IPS DF 6.9 (cell line): Measurements from ENCODE around the gene IL31.
"Not testable (repeated sequence)": the region's sequence is repeated elsewhere in the genome, so short reads cannot be mapped to it uniquely, and the experiment has no call there.

ENCODE experiments used
- DNase-seq: peaks from one replicate; pipeline ENCODE4 v3.0.0-alpha.2; 2013; ENCODE audit warnings: low read depth, low spot score
- H3K27ac ChIP-seq: one replicate; pipeline ENCODE4 v1.5.1; 2013; ENCODE audit warnings: low read length, control low read depth
- H3K27me3 ChIP-seq: 2 replicates; pipeline ENCODE4 v1.6.1; 2013; ENCODE audit warnings: mild to moderate bottlenecking, low read length; ENCODE audit not compliant: control insufficient read depth, insufficient read depth
- H3K36me3 ChIP-seq: 2 replicates; pipeline ENCODE4 v1.6.1; 2013; ENCODE audit warnings: low read length; ENCODE audit not compliant: control insufficient read depth, insufficient read depth
- H3K4me1 ChIP-seq: 2 replicates; pipeline ENCODE4 v1.6.1; 2013; ENCODE audit warnings: low read length; ENCODE audit not compliant: control insufficient read depth, insufficient read depth
- H3K4me3 ChIP-seq: 2 replicates; pipeline ENCODE4 v1.5.1; 2013; ENCODE audit warnings: mild to moderate bottlenecking, low read length
- H3K9me3 ChIP-seq: 2 replicates; pipeline ENCODE4 v1.6.1; 2013; ENCODE audit warnings: low read length, inconsistent platforms; ENCODE audit not compliant: control insufficient read depth, insufficient read depth
- WGBS: extraction: QIAGEN DNeasy Blood & Tissue Kit; methylation state at CpG from one replicate; pipeline ENCODE4 v1.1.7; 2013; ENCODE audit warnings: mixed read lengths, missing lambda C conversion rate; ENCODE audit not compliant: insufficient read length, insufficient coverage; 5-methylcytosine and 5-hydroxymethylcytosine counted together

IL31 gene

GRCh38 chr12:122203301-122204166, 29.5 kb upstream of the IL31 start, which contains the start of gene B3GNT4:
B3GNT4 (plus strand) TSS chr12:122203709; CDS start chr12:122204619, 910 bp downstream.
- no peak within 1 kb of the TSS for H3K27ac ChIP-seq
- DNase-seq: no peak

DNA sequence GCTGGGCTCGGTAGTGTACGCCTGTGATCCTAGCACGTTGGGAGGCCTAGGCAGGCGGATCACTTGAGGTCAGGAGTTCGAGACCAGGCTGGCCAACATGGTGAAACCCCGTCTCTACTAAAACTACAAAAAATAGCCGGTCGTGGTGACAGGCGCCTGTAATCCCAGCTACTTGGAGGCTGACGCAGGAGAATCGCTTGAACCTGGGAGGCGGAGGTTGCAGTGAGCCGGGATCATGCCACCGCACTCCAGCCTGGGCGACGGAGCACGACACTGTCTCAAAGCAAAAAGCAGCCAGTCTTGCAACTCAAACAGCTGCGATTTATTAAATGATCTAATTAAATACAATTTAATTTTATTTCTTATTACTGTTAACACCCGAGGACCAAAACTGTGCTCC, 28.8 kb upstream of the IL31 start:
- H3K27me3 ChIP-seq: peaks cover 11% of the 10 kb centered on the region; the same call in 1 of the 2 replicates
- not testable (repeated sequence) for H3K9me3 ChIP-seq, H3K27ac ChIP-seq, DNase-seq, H3K4me1 ChIP-seq, H3K36me3 ChIP-seq
- peak overlapping the region; percentile 65; the same call in 1 of the 2 replicates for H3K4me3 ChIP-seq
- no CpG with 5 or more reads among the region's 19 CpGs for WGBS

More at GRCh38 chr12:122203301-122204166, 29.5 kb upstream of the IL31 start, which contains the start of gene B3GNT4:
- no peaks in the 10 kb centered on the region for H3K9me3 ChIP-seq
- peak within 1 kb of the TSS; percentile 65 for H3K4me3 ChIP-seq
- peaks cover 5% of the 10 kb centered on the region; the same call in 1 of the 2 replicates for H3K4me1 ChIP-seq
- peaks cover 11% of the 10 kb centered on the region; the same call in 1 of the 2 replicates for H3K27me3 ChIP-seq
- WGBS: no CpG with 5 or more reads among the region's 104 CpGs
- peaks cover 10% of the 10 kb centered on the region for H3K36me3 ChIP-seq

GRCh38 chr12:122202017-122202416, 28.0 kb upstream of the IL31 start:
- no peaks in the 10 kb centered on the region for H3K9me3 ChIP-seq
- DNase-seq: no peak
- H3K4me1 ChIP-seq: peaks cover 5% of the 10 kb centered on the region; the same call in 1 of the 2 replicates
- no CpG with 5 or more reads among the region's 6 CpGs for WGBS
- no peak overlapping the region for H3K4me3 ChIP-seq
- peaks cover 11% of the 10 kb centered on the region; the same call in 1 of the 2 replicates for H3K27me3 ChIP-seq
- peaks cover 4% of the 10 kb centered on the region; the same call in 1 of the 2 replicates for H3K36me3 ChIP-seq
- no peak overlapping the region for H3K27ac ChIP-seq

DNA sequence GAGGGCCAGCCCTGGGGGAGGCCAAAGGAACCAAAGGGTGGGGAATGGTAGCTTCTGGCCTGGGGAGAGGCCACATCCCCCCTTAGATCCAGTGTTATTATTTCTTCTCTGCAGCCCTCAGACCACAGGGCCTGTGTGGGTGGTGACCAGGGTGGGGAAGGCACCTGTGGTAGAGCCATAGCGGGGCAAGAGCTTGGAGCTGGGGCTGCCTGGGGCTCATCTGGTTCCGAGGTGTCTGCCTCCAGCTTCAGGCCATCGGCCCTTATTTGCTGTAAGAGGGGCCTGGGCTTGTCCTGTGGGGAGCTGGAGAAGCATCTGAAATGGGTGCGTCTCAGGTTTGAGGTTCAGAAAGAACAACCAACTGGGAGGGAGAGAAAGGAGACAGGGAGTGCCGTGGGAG, 27.4 kb upstream of the IL31 start:
- H3K9me3 ChIP-seq: no peaks in the 10 kb centered on the region
- no CpG with 5 or more reads among the region's 5 CpGs for WGBS

GRCh38 chr12:122200541-122201175, 26.6 kb upstream of the IL31 start:
- Histone ChIP-seq H3K27me3 (peaks cover 11% of the 10 kb centered on the region; the same call in 1 of the 2 replicates), H3K4me1 (peaks cover 5% of the 10 kb centered on the region; the same call in 1 of the 2 replicates), H3K4me3 (no peak overlapping the region), H3K36me3 (no peaks in the 10 kb centered on the region), H3K27ac (no peak overlapping the region), H3K9me3 (no peaks in the 10 kb centered on the region)
- no peak for DNase-seq
- WGBS: no CpG with 5 or more reads among the region's 24 CpGs

More for the DNA sequence above, 27.4 kb upstream of the IL31 start:
- Histone ChIP-seq H3K4me3 (no peak overlapping the region), H3K36me3 (no peaks in the 10 kb centered on the region), H3K4me1 (peaks cover 5% of the 10 kb centered on the region; the same call in 1 of the 2 replicates), H3K27ac (no peak overlapping the region), H3K27me3 (peaks cover 11% of the 10 kb centered on the region; the same call in 1 of the 2 replicates)
- DNase-seq: no peak

DNA sequence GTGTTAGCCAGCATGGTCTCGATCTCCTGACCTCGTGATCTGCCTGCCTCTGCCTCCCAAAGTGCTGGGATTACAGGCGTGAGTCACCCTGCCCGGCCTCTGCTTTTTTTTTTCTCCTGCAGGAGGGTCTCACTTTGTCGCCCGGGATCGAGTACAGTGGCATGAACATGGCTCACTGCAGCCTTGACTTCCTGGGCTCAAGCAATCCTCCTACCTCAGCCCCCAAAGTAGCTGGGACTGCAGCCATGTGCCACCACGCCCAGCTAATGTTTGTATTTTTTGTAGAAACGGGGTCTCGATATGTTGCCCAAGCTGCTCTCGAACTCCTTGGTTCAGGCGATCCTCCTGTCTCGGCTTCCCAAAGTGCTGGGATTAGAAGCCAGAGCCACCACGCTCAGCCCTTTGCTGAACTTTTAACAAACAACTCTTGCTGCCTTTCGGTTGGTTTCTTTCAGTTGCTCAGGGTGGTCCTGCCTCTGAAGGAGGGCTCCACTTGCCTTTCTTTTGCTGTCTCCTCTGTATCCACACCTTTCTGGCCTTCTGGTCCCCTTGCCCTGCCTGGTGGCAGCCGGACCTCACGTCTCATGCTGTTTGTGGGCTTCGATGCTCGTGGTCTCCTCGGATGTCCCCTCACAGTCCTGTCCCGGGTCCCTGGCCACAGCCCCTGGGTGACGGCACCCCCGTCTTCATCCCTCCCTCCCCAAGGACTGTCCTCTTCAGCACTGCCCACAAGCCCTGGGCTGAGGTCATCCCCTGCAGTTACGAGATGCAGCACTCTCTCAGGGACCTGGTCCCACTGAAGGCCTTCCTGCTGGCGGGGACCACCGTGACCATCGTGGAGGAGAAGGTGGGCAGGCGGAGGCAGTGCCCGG, 25.7 kb upstream of the IL31 start:
- Histone ChIP-seq H3K9me3 (no peaks in the 10 kb centered on the region), H3K36me3 (no peaks in the 10 kb centered on the region), H3K4me1 (peaks cover 4% of the 10 kb centered on the region; the same call in 1 of the 2 replicates), H3K4me3 (no peak overlapping the region), H3K27me3 (peaks cover 6% of the 10 kb centered on the region; the same call in 1 of the 2 replicates), H3K27ac (no peak overlapping the region)
- no CpG with 5 or more reads among the region's 29 CpGs for WGBS
- DNase-seq: no peak

DNA sequence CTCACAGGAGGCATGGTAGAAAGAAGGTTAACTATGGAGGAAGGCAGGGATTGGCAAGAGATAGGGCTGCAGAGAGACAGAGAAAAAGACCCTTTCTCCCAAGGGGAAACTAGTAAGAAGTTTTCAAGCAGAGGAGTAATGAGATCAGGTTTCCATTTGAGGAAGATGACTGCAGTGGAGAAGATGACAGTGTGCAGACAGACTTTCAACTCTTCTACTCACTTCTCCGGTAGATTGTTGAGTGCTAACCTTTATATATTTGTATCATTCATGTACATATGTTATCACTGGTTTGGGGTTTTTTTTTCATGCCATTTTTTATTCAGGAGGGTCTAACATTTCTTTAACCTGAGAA, 23.6 kb upstream of the IL31 start:
- WGBS: no CpG with 5 or more reads among the region's 1 CpG
- no peak overlapping the region for H3K4me3 ChIP-seq
- no peak for DNase-seq

GRCh38 chr12:122195405-122195804, 21.4 kb upstream of the IL31 start:
- Histone ChIP-seq H3K4me3 (no peak overlapping the region), H3K36me3 (no peaks in the 10 kb centered on the region), H3K27me3 (no peaks in the 10 kb centered on the region), H3K27ac (no peak overlapping the region), H3K4me1 (no peaks in the 10 kb centered on the region), H3K9me3 (no peaks in the 10 kb centered on the region)
- DNase-seq: no peak
- WGBS: no CpG with 5 or more reads among the region's 4 CpGs

More for the DNA sequence above, 23.6 kb upstream of the IL31 start:
- H3K27ac ChIP-seq: no peak overlapping the region
- H3K27me3 ChIP-seq: no peaks in the 10 kb centered on the region
- H3K9me3 ChIP-seq: no peaks in the 10 kb centered on the region
- H3K4me1 ChIP-seq: no peaks in the 10 kb centered on the region
- no peaks in the 10 kb centered on the region for H3K36me3 ChIP-seq

DNA sequence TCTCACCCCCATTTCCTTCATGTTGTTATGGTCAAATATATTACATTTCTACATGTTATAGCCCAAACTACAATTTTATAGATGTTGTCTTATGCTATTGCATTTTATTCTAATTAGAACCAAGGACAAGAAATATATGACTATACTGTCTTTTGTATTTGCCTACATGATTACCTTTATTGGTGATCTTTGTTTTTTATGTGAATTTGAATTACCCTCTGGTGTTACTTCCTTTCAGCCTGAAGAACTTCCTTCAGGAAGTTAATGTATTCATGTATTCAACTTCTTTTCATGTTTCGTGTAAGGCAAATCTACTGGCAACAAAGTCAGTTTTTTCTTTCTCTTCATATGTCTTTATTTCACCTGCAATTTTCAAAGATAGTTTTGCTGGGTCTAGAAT, 20.8 kb upstream of the IL31 start:
- WGBS: no CpG with 5 or more reads among the region's 1 CpG
- Histone ChIP-seq H3K4me3 (no peak overlapping the region), H3K27ac (no peak overlapping the region), H3K27me3 (no peaks in the 10 kb centered on the region), H3K36me3 (peaks cover 2% of the 10 kb centered on the region; the same call in 1 of the 2 replicates), H3K4me1 (no peaks in the 10 kb centered on the region), H3K9me3 (no peaks in the 10 kb centered on the region)
- DNase-seq: no peak

DNA sequence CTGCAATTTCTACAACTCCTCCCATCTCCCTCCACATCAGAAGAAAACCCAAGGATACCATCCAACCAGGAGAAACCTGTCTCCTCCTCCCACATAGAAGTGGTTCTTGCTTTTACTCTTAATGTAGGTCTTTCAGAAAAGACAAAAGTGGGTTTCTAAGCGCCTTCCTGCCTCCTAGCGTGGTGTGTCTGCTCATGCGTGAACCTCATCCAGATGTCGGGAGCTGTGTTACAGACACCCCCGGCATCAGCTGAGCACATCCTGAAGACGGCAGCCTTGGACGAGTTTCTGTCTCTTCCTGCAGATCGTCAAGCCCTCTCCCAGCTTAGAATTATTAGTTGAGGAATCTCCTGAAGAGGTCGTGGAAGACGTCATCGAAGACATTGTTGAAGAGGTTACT, 18.4 kb upstream of the IL31 start:
- WGBS: no CpG with 5 or more reads among the region's 11 CpGs
- Histone ChIP-seq H3K27me3 (no peaks in the 10 kb centered on the region), H3K9me3 (no peaks in the 10 kb centered on the region), H3K27ac (no peak overlapping the region), H3K4me3 (no peak overlapping the region), H3K36me3 (peaks cover 2% of the 10 kb centered on the region; the same call in 1 of the 2 replicates), H3K4me1 (no peaks in the 10 kb centered on the region)
- no peak for DNase-seq
